Subcutaneous adipose tissue (tissue), 4 donors: ENCODE data around the gene TEX38. TPM values are rescaled to one million over a fixed set of nuclear protein-coding genes. Genes with fewer than 3 reads are reported as not detected.

Experiments
- total RNA-seq, 4 donors: library from RNA; depleted of rRNA; stranded (reverse); fragments of >200 nt; gene quantifications; one replicate each; pipeline ENCODE4 v1.1.0, GENCODE V29; 2016
- TF ChIP-seq, protein P1 (sequence below): fragments of 450-650 bp; IDR thresholded peaks from one replicate; pipeline ENCODE4 v1.5.1; 2016; ENCODE audit warnings: low read depth, mild to moderate bottlenecking, control low read depth, antibody characterized with exemption, moderate library complexity

The TEX38 gene
- total RNA-seq, 4 donors from 2014 or later = not detected

DNA sequence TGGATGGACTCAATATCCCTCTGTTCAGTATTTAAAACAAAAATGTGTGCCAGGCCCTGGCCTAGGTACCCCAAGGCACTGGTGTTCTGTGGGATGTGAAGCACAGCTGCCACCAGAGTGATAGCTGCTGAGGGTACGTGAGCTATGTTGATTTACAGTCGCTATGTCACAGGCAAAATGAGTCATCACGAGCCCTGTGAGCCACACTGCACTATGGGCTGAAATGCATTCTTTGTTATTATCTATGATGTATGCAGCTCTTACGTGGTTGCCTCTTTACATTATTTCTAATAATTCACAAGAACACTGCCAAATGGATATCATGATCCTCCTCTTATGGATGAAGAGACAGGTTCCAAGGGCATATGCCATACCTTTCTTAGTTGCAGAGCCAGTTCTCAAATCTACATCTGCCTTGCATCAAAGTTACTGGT lies 2.1 kb downstream of the TEX38 start:
- TF ChIP-seq, protein P1, sequence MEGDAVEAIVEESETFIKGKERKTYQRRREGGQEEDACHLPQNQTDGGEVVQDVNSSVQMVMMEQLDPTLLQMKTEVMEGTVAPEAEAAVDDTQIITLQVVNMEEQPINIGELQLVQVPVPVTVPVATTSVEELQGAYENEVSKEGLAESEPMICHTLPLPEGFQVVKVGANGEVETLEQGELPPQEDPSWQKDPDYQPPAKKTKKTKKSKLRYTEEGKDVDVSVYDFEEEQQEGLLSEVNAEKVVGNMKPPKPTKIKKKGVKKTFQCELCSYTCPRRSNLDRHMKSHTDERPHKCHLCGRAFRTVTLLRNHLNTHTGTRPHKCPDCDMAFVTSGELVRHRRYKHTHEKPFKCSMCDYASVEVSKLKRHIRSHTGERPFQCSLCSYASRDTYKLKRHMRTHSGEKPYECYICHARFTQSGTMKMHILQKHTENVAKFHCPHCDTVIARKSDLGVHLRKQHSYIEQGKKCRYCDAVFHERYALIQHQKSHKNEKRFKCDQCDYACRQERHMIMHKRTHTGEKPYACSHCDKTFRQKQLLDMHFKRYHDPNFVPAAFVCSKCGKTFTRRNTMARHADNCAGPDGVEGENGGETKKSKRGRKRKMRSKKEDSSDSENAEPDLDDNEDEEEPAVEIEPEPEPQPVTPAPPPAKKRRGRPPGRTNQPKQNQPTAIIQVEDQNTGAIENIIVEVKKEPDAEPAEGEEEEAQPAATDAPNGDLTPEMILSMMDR = no peak

GRCh38 chr1:46675549-46676314 lies 4.1 kb downstream of the TEX38 start:
- TF ChIP-seq, protein P1 = no peak

- TF ChIP-seq, protein P1 = no peak
Observed at GRCh38 chr1:46676531-46676930, 4.9 kb downstream of the TEX38 start.

GRCh38 chr1:46677339-46677738 lies 5.7 kb downstream of the TEX38 start:
- TF ChIP-seq, protein P1 = no peak

DNA sequence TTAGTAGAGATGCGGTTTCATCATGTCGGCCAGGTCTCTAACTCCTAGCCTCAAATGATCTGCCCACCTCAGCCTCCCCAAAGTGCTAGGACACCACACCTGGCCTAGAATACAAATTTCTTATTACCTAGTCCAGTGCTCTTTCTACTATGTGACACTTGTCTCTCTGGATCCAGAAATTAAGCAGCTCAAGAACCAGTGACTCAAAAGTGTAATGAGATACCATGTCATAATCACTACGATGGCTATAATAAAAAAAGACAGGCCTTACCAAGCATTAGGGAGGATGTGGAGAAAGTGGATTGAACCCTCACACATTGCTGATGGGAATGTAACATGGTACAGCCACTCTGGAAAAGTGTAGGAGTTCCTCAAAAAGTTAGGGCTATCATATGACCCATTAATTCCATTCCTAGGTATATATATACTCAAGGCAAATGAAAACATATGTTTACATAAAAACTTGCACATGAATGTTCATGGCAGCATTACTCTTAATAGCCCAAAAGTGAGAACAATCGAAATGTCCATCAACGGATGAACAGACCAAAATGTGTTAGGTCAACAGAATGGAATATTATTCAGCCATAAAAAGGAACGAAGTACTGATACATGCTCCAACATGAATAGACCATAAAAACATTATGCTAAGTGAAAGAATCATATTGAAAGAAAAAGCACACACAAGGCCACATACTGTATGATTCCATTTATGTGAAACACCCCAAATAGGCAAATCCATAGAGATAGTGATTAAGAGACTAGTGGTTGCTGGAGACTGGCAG lies 8.3 kb downstream of the TEX38 start:
- TF ChIP-seq, protein P1 = no peak

- TF ChIP-seq, protein P1 = no peak
Observed at GRCh38 chr1:46681333-46682034, 9.8 kb downstream of the TEX38 start.

- TF ChIP-seq, protein P1 = no peak
Observed at GRCh38 chr1:46682064-46682463, 10.4 kb downstream of the TEX38 start.
